ENCODE data around the gene MCU. TPM values are rescaled to one million over a fixed set of nuclear protein-coding genes. Genes with fewer than 3 reads are reported as not detected.

Gene MCU
- total and polyA plus RNA-seq, 2 donors (not counting 1 experiment from before 2014, with no cell fraction given): 40.5 to 77.1 TPM

GRCh38 chr10:72841487-72841886, 149.5 kb downstream of the MCU start:
- Histone ChIP-seq H3K27me3 (ENCODE audit: control insufficient read depth, insufficient read depth, low read length) (no peaks in the 10 kb centered on the region), H3K79me2 (ENCODE audit: control insufficient read depth, insufficient read depth, low read length) (no peaks in the 10 kb centered on the region), H3K27ac (ENCODE audit: insufficient read depth, low read length) (no peak overlapping the region), H3K4me3 (replicated peaks in 1 of 4; ENCODE audit: control extremely low read depth in 1 of 4, insufficient read depth in 1 of 4, low read depth in 3 of 4, low read length in 4 of 4) (no peak overlapping the region), H2AFZ (ENCODE audit: low read length) (no peak overlapping the region), H4K20me1 (ENCODE audit: control insufficient read depth, extremely low read depth, insufficient read depth, low read length) (no peaks in the 10 kb centered on the region), H3K9me3 (ENCODE audit: control insufficient read depth, insufficient read depth, low read depth, low read length) (no peaks in the 10 kb centered on the region), H3K9ac (ENCODE audit: insufficient read depth, low read length) (no peak overlapping the region), H3K4me1 (ENCODE audit: control insufficient read depth, extremely low read depth, insufficient read depth, low read length) (no peaks in the 10 kb centered on the region), H3K4me2 (ENCODE audit: extremely low read depth, insufficient read depth, low read length) (no peak overlapping the region), H3K36me3 (ENCODE audit: control insufficient read depth, insufficient read depth, low read length) (no peaks in the 10 kb centered on the region)
- TF ChIP-seq EZH2 (IDR thresholded peaks at IDR 0.05; ENCODE audit: low read length, missing control alignments) (no peak), CTCF (conservative IDR thresholded peaks at IDR 0.05 in 1 of 2, IDR thresholded peaks at IDR 0.05 in 1 of 2; ENCODE audit: low read depth in 1 of 2, low read length in 2 of 2) (no peak)
- DNase-seq (ENCODE audit: low read depth in 2 of 2): no peak

GRCh38 chr10:72842164-72842563, 150.2 kb downstream of the MCU start:
- no peak for TF ChIP-seq CTCF (conservative IDR thresholded peaks at IDR 0.05 in 1 of 2, IDR thresholded peaks at IDR 0.05 in 1 of 2; ENCODE audit: low read depth in 1 of 2, low read length in 2 of 2)
- no peak for DNase-seq (ENCODE audit: low read depth in 2 of 2)
- Histone ChIP-seq H3K79me2 (ENCODE audit: control insufficient read depth, insufficient read depth, low read length) (no peaks in the 10 kb centered on the region), H3K4me1 (ENCODE audit: control insufficient read depth, extremely low read depth, insufficient read depth, low read length) (no peaks in the 10 kb centered on the region), H3K36me3 (ENCODE audit: control insufficient read depth, insufficient read depth, low read length) (no peaks in the 10 kb centered on the region), H3K4me2 (ENCODE audit: extremely low read depth, insufficient read depth, low read length) (no peak overlapping the region), H3K9ac (ENCODE audit: insufficient read depth, low read length) (no peak overlapping the region), H2AFZ (ENCODE audit: low read length) (no peak overlapping the region), H4K20me1 (ENCODE audit: control insufficient read depth, extremely low read depth, insufficient read depth, low read length) (no peaks in the 10 kb centered on the region), H3K4me3 (replicated peaks in 1 of 4; ENCODE audit: control extremely low read depth in 1 of 4, insufficient read depth in 1 of 4, low read depth in 3 of 4, low read length in 4 of 4) (no peak overlapping the region), H3K9me3 (ENCODE audit: control insufficient read depth, insufficient read depth, low read depth, low read length) (no peaks in the 10 kb centered on the region), H3K27me3 (ENCODE audit: control insufficient read depth, insufficient read depth, low read length) (no peaks in the 10 kb centered on the region), H3K27ac (ENCODE audit: insufficient read depth, low read length) (no peak overlapping the region)

- H4K20me1 ChIP-seq (ENCODE audit: control insufficient read depth, extremely low read depth, insufficient read depth, low read length): no peaks in the 10 kb centered on the region
- no peaks in the 10 kb centered on the region for H3K79me2 ChIP-seq (ENCODE audit: control insufficient read depth, insufficient read depth, low read length)
- no peak overlapping the region for H3K27ac ChIP-seq (ENCODE audit: insufficient read depth, low read length)
- H3K4me3 ChIP-seq (replicated peaks in 1 of 4; ENCODE audit: control extremely low read depth in 1 of 4, insufficient read depth in 1 of 4, low read depth in 3 of 4, low read length in 4 of 4): no peak overlapping the region
- no peaks in the 10 kb centered on the region for H3K36me3 ChIP-seq (ENCODE audit: control insufficient read depth, insufficient read depth, low read length)
- H2AFZ ChIP-seq (ENCODE audit: low read length): no peak overlapping the region
- H3K9me3 ChIP-seq (ENCODE audit: control insufficient read depth, insufficient read depth, low read depth, low read length): no peaks in the 10 kb centered on the region
- H3K4me1 ChIP-seq (ENCODE audit: control insufficient read depth, extremely low read depth, insufficient read depth, low read length): no peaks in the 10 kb centered on the region
- H3K4me2 ChIP-seq (ENCODE audit: extremely low read depth, insufficient read depth, low read length): peak overlapping the region; percentile 25
- TF ChIP-seq EZH2 (IDR thresholded peaks at IDR 0.05; ENCODE audit: low read length, missing control alignments) (no peak), CTCF (conservative IDR thresholded peaks at IDR 0.05 in 1 of 2, IDR thresholded peaks at IDR 0.05 in 1 of 2; ENCODE audit: low read depth in 1 of 2, low read length in 2 of 2) (no peak)
- H3K9ac ChIP-seq (ENCODE audit: insufficient read depth, low read length): no peak overlapping the region
- no peaks in the 10 kb centered on the region for H3K27me3 ChIP-seq (ENCODE audit: control insufficient read depth, insufficient read depth, low read length)
- peak; percentile 47 to 90 for DNase-seq (ENCODE audit: low read depth in 2 of 2)
Observed at GRCh38 chr10:72846238-72846637, 154.3 kb downstream of the MCU start.

Data from fibroblast of lung (primary cell).